Cardiac muscle cell (in vitro differentiated cells and primary cell): Measurements from ENCODE around the gene RNU1-4. TPM values are rescaled to one million over a fixed set of nuclear protein-coding genes. Genes with fewer than 3 reads are reported as not detected.
"Not testable (repeated sequence)": the region's sequence is repeated elsewhere in the genome, so short reads cannot be mapped to it uniquely, and the experiment has no call there.

ENCODE experiments used
- DNase-seq, 2 donors: peaks; one replicate each; pipeline versions ENCODE4 v3.0.0 to v3.0.0-alpha.2; 2010 to 2017; ENCODE audit warnings: low read depth in 1 of 2, low spot score in 1 of 2
- H3K27ac ChIP-seq: fragments of 200-600 bp; sonication (generic); 2 replicates; pipeline ENCODE4 v1.5.1; 2016
- H3K27me3 ChIP-seq: fragments of 200-600 bp; sonication (generic); 2 replicates; pipeline ENCODE4 v1.6.0; 2016; ENCODE audit warnings: control low read depth
- H3K36me3 ChIP-seq: fragments of 200-600 bp; sonication (generic); 2 replicates; pipeline ENCODE4 v1.5.1; 2016; ENCODE audit warnings: control low read depth
- H3K4me1 ChIP-seq: fragments of 200-600 bp; sonication (generic); 2 replicates; pipeline ENCODE4 v1.8.1; 2017; ENCODE audit warnings: low read depth, mild to moderate bottlenecking, mixed run types
- H3K4me3 ChIP-seq: fragments of 200-600 bp; sonication (generic); 2 replicates; pipeline ENCODE4 v1.5.1; 2016; ENCODE audit warnings: mild to moderate bottlenecking
- H3K9me3 ChIP-seq: fragments of 200-600 bp; sonication (generic); 2 replicates; pipeline ENCODE4 v1.5.1; 2017; ENCODE audit warnings: low read depth, mild to moderate bottlenecking, control low read depth
- polyA plus RNA-seq: library from polyadenylated mRNA; unstranded; fragments of >200 nt; fragmentation: Nextera tagmentation; extraction: Ambion mirVana; gene quantifications from 2 replicates; pipeline ENCODE4 v1.2.1, GENCODE V29; 2016
- total RNA-seq: library from RNA; depleted of rRNA; stranded (reverse); fragments of >200 nt; gene quantifications from 2 replicates; pipeline ENCODE4 v1.2.3, GENCODE V29; 2016
- TF ChIP-seq, protein P1 (sequence below): IDR thresholded peaks from 2 replicates; pipeline ENCODE4 v1.5.1; 2012; ENCODE audit warnings: low read depth, mild to moderate bottlenecking, low read length

Gene RNU1-4
- total and polyA plus RNA-seq, 2 experiments from 2014 or later: under 0.01 TPM; not detected in 1

DNA sequence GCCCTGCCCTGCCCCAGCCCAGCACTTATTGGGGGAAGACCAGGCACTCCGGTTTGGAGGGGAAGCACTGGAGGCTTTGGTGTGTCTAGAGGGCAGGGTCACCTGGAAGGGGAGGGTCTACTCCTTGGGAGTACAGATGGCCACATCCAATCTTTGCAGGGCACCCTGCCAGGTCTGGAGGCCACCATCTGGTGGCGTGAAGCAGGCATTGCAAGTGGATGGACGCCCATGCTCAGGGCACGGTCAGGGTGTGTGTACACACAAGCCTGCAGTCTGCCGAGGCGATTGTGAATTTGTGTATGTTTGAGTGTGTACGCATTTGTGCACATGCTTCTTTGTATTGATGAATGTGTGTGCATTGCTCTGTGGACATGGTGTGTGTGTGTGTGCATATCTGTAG lies 37.2 kb upstream of the RNU1-4 start:
- TF ChIP-seq, protein P1, sequence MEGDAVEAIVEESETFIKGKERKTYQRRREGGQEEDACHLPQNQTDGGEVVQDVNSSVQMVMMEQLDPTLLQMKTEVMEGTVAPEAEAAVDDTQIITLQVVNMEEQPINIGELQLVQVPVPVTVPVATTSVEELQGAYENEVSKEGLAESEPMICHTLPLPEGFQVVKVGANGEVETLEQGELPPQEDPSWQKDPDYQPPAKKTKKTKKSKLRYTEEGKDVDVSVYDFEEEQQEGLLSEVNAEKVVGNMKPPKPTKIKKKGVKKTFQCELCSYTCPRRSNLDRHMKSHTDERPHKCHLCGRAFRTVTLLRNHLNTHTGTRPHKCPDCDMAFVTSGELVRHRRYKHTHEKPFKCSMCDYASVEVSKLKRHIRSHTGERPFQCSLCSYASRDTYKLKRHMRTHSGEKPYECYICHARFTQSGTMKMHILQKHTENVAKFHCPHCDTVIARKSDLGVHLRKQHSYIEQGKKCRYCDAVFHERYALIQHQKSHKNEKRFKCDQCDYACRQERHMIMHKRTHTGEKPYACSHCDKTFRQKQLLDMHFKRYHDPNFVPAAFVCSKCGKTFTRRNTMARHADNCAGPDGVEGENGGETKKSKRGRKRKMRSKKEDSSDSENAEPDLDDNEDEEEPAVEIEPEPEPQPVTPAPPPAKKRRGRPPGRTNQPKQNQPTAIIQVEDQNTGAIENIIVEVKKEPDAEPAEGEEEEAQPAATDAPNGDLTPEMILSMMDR: peak; percentile 8
- not testable (repeated sequence) for H3K4me3 ChIP-seq, H3K9me3 ChIP-seq, H3K27me3 ChIP-seq, H3K36me3 ChIP-seq, H3K27ac ChIP-seq, H3K4me1 ChIP-seq, DNase-seq

DNA sequence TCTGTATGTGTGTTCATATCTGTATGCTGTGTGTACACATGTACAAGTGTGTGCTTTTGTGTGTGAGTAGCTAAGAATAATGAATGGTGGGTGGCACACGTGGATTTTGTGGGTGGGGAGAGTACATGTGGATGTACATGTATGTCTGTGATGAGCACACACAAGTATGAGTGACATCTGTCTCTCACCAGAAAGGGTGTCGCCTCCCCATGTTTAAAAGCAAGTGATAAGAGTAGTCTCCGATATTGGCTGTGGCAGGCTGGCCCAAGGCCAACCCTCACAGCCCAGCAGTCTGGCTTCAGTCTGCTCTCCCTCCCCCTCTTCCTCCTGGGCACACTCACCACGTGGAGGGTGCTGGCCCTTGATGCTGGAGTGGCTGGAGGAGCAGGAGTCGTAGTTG lies 36.7 kb upstream of the RNU1-4 start:
- not testable (repeated sequence) for H3K4me1 ChIP-seq, H3K36me3 ChIP-seq, H3K27ac ChIP-seq, H3K9me3 ChIP-seq, H3K27me3 ChIP-seq, DNase-seq, H3K4me3 ChIP-seq
- TF ChIP-seq, protein P1: peak; percentile 1

DNA sequence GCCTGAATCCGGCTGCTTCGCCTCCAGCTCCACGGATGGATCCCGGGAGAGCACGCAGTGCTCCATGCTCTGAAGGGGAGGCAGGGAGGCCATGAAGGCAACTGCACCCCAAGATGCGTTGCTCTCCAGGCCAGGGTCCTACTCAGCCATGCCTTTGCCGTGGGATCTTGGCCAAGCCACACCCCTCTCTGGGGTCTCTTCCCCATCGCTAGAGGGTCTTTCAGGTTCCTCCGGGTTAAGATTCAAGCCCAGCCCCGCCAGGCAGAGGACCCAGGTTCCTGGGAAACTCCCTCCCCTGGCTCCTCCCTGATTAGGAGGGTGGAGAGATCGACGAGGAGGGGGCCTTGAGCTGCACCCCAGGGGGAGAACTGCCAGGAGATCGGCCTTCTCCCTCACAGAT lies 36.2 kb upstream of the RNU1-4 start:
- H3K36me3 ChIP-seq, H3K4me3 ChIP-seq, H3K4me1 ChIP-seq, DNase-seq, H3K9me3 ChIP-seq, H3K27ac ChIP-seq, H3K27me3 ChIP-seq: not testable (repeated sequence)

DNA sequence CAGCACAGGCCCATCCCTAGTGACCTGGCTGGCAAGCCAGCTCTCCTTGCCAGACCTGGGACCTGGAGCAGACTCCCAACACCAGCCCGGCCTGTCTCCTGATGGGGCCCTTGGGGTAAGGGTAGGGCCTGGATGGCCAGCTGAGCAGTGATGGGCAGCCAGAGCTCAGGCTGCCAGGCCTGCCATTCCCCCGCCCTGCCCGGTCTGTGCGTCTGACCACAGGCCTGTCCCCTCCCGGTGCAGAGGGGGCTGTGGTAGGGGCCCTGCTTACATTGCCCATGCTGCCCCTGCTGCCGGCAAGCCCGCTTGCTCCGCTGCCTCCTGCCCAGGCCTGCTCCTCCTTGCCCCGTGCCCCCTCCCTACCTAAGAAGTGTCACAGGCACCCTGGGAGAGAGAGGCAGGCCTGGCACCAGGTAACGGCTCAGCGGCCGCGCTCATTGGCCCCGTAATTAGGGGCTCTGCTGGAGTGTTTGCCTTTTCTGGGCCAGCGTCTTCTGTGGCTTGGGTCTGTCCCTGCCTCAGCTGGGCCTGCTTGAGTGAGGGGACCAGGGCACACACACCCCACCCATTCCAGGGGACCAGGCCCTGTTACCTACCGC lies 35.7 kb upstream of the RNU1-4 start:
- not testable (repeated sequence) for H3K4me3 ChIP-seq, H3K36me3 ChIP-seq, H3K27ac ChIP-seq, DNase-seq, H3K9me3 ChIP-seq, H3K4me1 ChIP-seq, H3K27me3 ChIP-seq

GRCh38 chr1:16706302-16706701 lies 34.0 kb upstream of the RNU1-4 start:
- H3K4me1 ChIP-seq, DNase-seq, H3K27ac ChIP-seq, H3K27me3 ChIP-seq, H3K9me3 ChIP-seq, H3K36me3 ChIP-seq, H3K4me3 ChIP-seq: not testable (repeated sequence)

DNA sequence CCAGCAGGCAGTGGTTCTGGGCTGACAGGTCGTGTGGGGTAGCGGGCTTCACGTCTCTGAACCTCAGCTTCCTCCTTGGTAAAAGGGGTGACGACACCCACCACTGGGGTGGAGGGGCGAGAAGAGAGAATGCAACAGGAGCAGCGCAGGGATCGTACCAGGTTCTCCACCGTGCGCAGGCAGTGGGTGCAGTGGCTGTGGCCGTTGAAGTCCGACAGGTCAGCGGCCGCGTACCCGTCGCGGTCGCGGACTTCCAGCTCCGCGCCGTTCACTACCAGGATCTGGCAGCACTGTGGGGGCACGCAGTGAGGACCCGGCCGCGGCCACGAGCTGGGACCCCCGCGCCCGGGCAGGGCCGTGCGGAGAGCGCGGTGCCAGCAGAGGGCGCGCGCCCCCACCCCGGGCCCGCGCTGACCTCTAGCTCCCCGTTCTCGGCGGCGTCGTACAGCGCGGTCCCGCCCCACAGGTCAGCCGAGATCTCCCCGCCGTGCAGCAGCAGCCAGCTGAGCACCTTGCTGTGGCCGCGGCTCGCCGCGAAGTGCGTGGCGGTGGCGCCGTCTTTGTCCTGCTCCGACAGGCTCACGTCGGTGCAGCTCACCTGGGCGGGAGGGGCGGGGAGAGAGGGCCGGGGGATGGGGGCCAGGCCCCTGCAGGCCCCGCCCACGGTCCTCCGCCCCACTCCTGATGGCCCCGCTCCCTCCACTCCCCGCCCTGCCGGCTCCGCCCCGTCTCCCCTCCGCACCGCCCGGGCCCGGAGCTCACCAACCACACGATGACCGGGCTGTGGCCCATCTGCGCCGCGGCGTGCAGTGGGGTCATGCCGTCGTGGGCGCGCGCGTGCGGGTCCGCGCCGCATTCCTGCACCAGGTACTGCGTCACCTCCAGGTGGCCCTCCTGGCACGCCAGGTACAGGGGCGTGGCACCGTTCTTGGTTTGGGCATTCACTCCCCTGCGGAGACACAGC lies 32.9 kb upstream of the RNU1-4 start:
- not testable (repeated sequence) for H3K36me3 ChIP-seq, H3K9me3 ChIP-seq, H3K4me1 ChIP-seq, H3K27ac ChIP-seq, H3K27me3 ChIP-seq
- peak in 1 of 2 donors; percentile 5 for DNase-seq
- peak overlapping the region; percentile 26 for H3K4me3 ChIP-seq

- not testable (repeated sequence) for H3K4me3 ChIP-seq, H3K9me3 ChIP-seq
These were observed 31.6 kb upstream of the RNU1-4 start for GRCh38 chr1:16708704-16709103.

GRCh38 chr1:16709659-16710087 lies 30.6 kb upstream of the RNU1-4 start:
- not testable (repeated sequence) for H3K9me3 ChIP-seq, H3K27ac ChIP-seq, H3K36me3 ChIP-seq, H3K27me3 ChIP-seq, H3K4me3 ChIP-seq, H3K4me1 ChIP-seq
- TF ChIP-seq, protein P1: peak; percentile 61
- peak in 1 of 2 donors; percentile 58 for DNase-seq

More at GRCh38 chr1:16708704-16709103, 31.6 kb upstream of the RNU1-4 start:
- H3K27ac ChIP-seq, H3K4me1 ChIP-seq, H3K36me3 ChIP-seq, H3K27me3 ChIP-seq, DNase-seq: not testable (repeated sequence)

- not testable (repeated sequence) for H3K36me3 ChIP-seq, H3K27ac ChIP-seq, DNase-seq, H3K4me1 ChIP-seq, H3K4me3 ChIP-seq, H3K9me3 ChIP-seq, H3K27me3 ChIP-seq
These were observed 29.7 kb upstream of the RNU1-4 start for GRCh38 chr1:16710618-16711017.

- not testable (repeated sequence) for DNase-seq, H3K4me1 ChIP-seq, H3K27ac ChIP-seq, H3K27me3 ChIP-seq, H3K36me3 ChIP-seq, H3K4me3 ChIP-seq, H3K9me3 ChIP-seq
These were observed 28.2 kb upstream of the RNU1-4 start for GRCh38 chr1:16712131-16712530.

- not testable (repeated sequence) for H3K27me3 ChIP-seq, H3K27ac ChIP-seq
These were observed 27.7 kb upstream of the RNU1-4 start for GRCh38 chr1:16712582-16712981.

More at GRCh38 chr1:16712582-16712981, 27.7 kb upstream of the RNU1-4 start:
- H3K4me1 ChIP-seq, H3K4me3 ChIP-seq, H3K9me3 ChIP-seq, H3K36me3 ChIP-seq, DNase-seq: not testable (repeated sequence)
